ENCODE results near the gene MMP21. TPM values are rescaled to one million over a fixed set of nuclear protein-coding genes. Genes with fewer than 3 reads are reported as not detected.
A peak's percentile ranks its signal among the peaks of the same experiment; 100 is the strongest.

Gene MMP21
- total RNA-seq, 1 experiment from 2014 or later, result 0.24 TPM

DNA sequence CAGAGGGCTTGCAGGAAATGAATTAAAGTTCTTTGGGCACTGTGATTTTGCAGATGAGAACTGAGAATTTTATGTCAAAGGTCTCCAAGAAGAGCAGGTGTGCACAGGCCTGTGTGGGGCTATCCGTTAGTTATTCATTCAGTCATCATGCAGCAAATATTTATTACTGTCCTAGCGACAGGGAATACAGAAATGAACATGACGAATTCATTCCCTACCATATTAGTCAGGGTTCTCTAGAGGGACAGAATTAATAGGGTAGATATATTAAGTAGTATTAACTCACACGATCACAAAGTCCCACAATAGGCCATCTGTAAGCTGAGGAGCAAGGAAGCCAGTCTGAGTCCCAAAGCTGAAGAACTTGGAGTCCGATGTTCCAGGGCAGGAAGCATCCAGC, 2.9 kb upstream of the MMP21 start:
- H3K9me3 Mint-ChIP-seq (ENCODE audit: low read depth, unreplicated experiment), result peaks cover 3% of the 10 kb centered on the region
- intact Hi-C loops (cut with micrococcal nuclease; ENCODE audit: unreplicated experiment), result no loop called here
- H3K4me1 Mint-ChIP-seq (ENCODE audit: low read depth, unreplicated experiment), result no peaks in the 10 kb centered on the region
- peaks cover 32% of the 10 kb centered on the region for H3K27me3 Mint-ChIP-seq (ENCODE audit: unreplicated experiment)
- no peaks in the 10 kb centered on the region for H3K36me3 Mint-ChIP-seq (ENCODE audit: insufficient read depth, unreplicated experiment)
- H3K4me3 Mint-ChIP-seq (ENCODE audit: low read depth, unreplicated experiment), result no peak overlapping the region
- TF ChIP-seq, protein P1, sequence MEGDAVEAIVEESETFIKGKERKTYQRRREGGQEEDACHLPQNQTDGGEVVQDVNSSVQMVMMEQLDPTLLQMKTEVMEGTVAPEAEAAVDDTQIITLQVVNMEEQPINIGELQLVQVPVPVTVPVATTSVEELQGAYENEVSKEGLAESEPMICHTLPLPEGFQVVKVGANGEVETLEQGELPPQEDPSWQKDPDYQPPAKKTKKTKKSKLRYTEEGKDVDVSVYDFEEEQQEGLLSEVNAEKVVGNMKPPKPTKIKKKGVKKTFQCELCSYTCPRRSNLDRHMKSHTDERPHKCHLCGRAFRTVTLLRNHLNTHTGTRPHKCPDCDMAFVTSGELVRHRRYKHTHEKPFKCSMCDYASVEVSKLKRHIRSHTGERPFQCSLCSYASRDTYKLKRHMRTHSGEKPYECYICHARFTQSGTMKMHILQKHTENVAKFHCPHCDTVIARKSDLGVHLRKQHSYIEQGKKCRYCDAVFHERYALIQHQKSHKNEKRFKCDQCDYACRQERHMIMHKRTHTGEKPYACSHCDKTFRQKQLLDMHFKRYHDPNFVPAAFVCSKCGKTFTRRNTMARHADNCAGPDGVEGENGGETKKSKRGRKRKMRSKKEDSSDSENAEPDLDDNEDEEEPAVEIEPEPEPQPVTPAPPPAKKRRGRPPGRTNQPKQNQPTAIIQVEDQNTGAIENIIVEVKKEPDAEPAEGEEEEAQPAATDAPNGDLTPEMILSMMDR (IDR thresholded peaks at IDR 0.05; ENCODE audit: unreplicated experiment), result no peak
- no peak overlapping the region for H3K27ac Mint-ChIP-seq (ENCODE audit: unreplicated experiment)
- BruUV-seq (replicated peaks), result no TSS peak
- CTCF ChIA-PET, result no interaction called here
- DNase-seq, result no peak

DNA sequence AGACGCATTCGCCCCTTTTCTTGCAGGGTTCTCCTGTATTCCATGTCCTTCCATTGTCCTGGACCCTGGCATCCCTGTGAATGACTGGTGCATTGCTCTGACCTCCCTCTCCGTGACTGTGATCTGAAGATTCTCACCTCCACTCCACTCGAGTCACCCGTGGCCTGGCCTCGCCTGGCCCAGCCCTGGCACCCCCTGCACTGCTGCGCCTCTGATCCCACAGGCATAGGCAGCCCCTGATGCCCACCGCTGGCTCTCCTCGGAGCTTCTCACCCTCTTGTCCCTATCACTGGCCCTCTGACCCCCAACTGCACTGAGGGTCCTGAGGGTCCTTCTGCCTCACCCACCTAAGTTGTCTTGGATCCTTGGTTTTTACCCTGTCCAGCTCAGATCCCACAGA, 2.2 kb upstream of the MMP21 start:
- CTCF ChIA-PET, result no interaction called here
- DNase-seq, result no peak
- TF ChIP-seq, protein P1 (IDR thresholded peaks at IDR 0.05; ENCODE audit: unreplicated experiment), result no peak
- Mint-ChIP-seq H3K4me1 (ENCODE audit: low read depth, unreplicated experiment) (no peaks in the 10 kb centered on the region), H3K9me3 (ENCODE audit: low read depth, unreplicated experiment) (peaks cover 3% of the 10 kb centered on the region), H3K27me3 (ENCODE audit: unreplicated experiment) (peaks cover 32% of the 10 kb centered on the region), H3K4me3 (ENCODE audit: low read depth, unreplicated experiment) (no peak overlapping the region), H3K36me3 (ENCODE audit: insufficient read depth, unreplicated experiment) (no peaks in the 10 kb centered on the region), H3K27ac (ENCODE audit: unreplicated experiment) (no peak overlapping the region)
- intact Hi-C loops (cut with micrococcal nuclease; ENCODE audit: unreplicated experiment), result no loop called here
- no TSS peak for BruUV-seq (replicated peaks)

DNA sequence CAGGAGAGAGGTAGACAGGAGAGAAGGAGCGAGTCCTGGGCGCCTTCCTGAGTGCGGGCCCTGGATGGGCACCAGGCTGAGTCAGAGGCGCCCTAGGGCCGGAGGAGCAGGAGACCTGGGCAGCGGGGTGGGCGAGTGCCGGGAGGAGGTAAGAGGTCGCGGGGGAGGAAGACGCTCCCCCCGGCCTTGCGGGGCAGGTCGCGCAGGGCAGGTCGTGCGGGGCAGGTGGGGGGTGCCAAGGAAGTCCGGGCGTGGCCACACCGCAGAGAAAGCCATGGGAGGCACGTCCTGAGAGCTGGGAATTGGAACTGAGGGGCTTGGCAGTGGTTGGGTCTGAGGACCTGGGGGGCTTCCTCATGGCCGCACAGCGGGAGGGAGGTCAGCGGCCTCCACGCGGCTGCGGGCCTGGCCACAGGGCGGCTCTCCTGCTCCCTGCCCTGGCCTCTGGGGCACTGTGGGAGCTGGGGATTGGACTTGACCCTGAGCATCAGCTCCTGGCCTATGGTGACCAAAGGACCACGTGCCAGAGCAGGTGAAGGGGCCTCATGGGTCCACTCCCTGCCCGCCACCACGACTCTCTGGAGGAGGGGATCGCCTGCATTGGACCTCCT, 935 bp downstream of the MMP21 start:
- TF ChIP-seq, protein P1 (IDR thresholded peaks at IDR 0.05; ENCODE audit: unreplicated experiment), result no peak
- BruUV-seq (replicated peaks), result no TSS peak
- Mint-ChIP-seq H3K27ac (ENCODE audit: unreplicated experiment) (peak overlapping the region; percentile 3), H3K27me3 (ENCODE audit: unreplicated experiment) (peaks cover 32% of the 10 kb centered on the region), H3K4me3 (ENCODE audit: low read depth, unreplicated experiment) (no peak overlapping the region), H3K4me1 (ENCODE audit: low read depth, unreplicated experiment) (no peaks in the 10 kb centered on the region), H3K36me3 (ENCODE audit: insufficient read depth, unreplicated experiment) (no peaks in the 10 kb centered on the region), H3K9me3 (ENCODE audit: low read depth, unreplicated experiment) (peaks cover 3% of the 10 kb centered on the region)
- no peak for DNase-seq
- intact Hi-C loops (cut with micrococcal nuclease; ENCODE audit: unreplicated experiment), result no loop called here
- CTCF ChIA-PET, result no interaction called here

DNA sequence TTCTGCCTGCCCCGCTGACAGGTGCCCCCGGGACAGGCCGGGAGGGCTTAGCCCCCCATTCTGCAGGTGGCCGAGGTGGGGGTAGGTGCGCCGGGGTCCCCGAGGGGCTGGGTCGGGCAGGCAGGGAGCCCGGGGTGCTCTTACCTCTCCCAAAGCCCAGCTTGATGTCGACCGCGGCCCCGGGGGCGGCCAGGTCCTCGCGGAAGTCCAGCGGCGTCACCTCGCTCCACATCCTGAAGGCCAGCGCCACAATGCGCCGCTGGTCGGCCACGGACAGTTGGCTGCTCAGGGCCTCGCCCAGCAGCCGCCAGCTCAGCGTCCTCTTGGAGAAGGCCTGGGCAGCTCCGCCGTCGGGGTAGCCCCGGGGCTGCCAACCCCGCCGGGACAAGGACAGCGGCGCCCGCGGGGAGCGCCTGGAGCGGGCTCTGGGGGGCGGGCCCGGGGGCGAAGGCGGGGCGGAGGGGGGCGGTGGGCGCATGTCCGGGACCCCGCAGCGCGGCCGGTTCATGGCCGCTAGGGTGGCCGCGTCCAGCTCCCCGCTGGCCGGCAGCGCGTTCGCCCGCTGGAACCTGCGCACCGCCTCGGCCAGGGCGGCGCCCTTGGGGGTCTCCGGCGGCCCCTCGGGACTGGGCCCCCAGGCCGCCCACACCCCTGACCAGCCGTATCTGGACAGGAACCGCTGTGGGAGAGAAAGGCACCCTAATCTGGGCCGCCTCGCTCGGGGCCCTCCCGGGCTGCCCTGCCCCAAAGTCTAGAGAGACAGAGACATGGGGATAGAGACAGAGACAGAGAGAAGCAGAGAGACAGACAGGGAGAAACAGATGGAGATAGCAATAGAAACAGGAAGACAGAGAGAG, 1.7 kb downstream of the MMP21 start:
- H3K36me3 Mint-ChIP-seq (ENCODE audit: insufficient read depth, unreplicated experiment), result no peaks in the 10 kb centered on the region
- H3K4me3 Mint-ChIP-seq (ENCODE audit: low read depth, unreplicated experiment), result no peak overlapping the region
- TF ChIP-seq, protein P1 (IDR thresholded peaks at IDR 0.05; ENCODE audit: unreplicated experiment), result no peak
- intact Hi-C loops (cut with micrococcal nuclease; ENCODE audit: unreplicated experiment), result no loop called here
- no TSS peak for BruUV-seq (replicated peaks)
- H3K9me3 Mint-ChIP-seq (ENCODE audit: low read depth, unreplicated experiment), result peaks cover 3% of the 10 kb centered on the region
- peaks cover 32% of the 10 kb centered on the region for H3K27me3 Mint-ChIP-seq (ENCODE audit: unreplicated experiment)
- H3K27ac Mint-ChIP-seq (ENCODE audit: unreplicated experiment), result no peak overlapping the region
- no peaks in the 10 kb centered on the region for H3K4me1 Mint-ChIP-seq (ENCODE audit: low read depth, unreplicated experiment)
- CTCF ChIA-PET, result no interaction called here
- no peak for DNase-seq
